22Rv1 (cell line): ENCODE data around the gene SYNPO2.

Experiments used
- H3K27ac ChIP-seq: fragments of 450-650 bp; 2 replicates; pipeline ENCODE4 v1.5.1; 2017
- ZFX ChIP-seq: fragments of 450-650 bp; IDR thresholded peaks from 2 replicates; pipeline ENCODE4 v1.6.1; 2017; ENCODE audit warnings: antibody characterized with exemption, borderline replicate concordance
- TF ChIP-seq, protein P1 (sequence below): fragments of 450-650 bp; IDR thresholded peaks from 2 replicates; pipeline ENCODE4 v1.5.1; 2017; ENCODE audit warnings: mild to moderate bottlenecking

Gene SYNPO2

DNA sequence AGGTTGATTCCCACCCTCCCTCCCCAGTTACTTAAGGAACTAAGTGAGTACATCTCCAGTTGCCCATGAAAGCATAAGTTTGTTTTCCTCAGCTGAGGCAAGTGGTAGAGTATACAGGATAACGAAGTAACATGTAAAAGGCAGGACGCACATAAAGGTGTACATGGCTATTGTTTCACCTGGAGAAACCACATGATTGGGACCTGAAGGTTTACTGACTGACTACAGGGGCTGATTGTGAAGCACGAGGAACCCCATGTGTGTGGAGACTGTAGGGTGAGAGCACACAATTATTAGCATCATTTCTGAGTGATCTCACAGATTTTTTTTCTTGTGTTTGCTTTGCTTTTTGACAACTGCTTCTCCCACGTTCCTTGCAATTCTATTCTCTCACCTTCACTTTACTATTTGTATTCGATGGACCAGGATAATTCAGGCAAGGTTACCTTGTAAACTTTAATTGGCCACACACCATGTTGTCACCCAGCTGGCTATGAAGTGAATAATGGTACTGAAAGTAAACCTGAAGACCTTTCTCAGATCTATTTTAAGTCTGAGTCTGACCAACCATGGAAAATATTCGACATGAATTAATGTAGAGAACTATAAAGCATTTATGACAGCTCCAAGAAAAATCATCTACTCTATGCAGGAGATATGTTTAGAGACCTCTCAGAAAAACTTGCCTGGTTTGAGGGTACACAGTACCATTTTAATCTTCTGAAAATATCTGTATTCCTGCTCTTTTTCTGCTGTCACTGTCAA lies 144.4 kb downstream of the SYNPO2 start:
- no peak overlapping the region for H3K27ac ChIP-seq
- TF ChIP-seq, protein P1, sequence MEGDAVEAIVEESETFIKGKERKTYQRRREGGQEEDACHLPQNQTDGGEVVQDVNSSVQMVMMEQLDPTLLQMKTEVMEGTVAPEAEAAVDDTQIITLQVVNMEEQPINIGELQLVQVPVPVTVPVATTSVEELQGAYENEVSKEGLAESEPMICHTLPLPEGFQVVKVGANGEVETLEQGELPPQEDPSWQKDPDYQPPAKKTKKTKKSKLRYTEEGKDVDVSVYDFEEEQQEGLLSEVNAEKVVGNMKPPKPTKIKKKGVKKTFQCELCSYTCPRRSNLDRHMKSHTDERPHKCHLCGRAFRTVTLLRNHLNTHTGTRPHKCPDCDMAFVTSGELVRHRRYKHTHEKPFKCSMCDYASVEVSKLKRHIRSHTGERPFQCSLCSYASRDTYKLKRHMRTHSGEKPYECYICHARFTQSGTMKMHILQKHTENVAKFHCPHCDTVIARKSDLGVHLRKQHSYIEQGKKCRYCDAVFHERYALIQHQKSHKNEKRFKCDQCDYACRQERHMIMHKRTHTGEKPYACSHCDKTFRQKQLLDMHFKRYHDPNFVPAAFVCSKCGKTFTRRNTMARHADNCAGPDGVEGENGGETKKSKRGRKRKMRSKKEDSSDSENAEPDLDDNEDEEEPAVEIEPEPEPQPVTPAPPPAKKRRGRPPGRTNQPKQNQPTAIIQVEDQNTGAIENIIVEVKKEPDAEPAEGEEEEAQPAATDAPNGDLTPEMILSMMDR: no peak
- no peak for TF ChIP-seq ZFX

DNA sequence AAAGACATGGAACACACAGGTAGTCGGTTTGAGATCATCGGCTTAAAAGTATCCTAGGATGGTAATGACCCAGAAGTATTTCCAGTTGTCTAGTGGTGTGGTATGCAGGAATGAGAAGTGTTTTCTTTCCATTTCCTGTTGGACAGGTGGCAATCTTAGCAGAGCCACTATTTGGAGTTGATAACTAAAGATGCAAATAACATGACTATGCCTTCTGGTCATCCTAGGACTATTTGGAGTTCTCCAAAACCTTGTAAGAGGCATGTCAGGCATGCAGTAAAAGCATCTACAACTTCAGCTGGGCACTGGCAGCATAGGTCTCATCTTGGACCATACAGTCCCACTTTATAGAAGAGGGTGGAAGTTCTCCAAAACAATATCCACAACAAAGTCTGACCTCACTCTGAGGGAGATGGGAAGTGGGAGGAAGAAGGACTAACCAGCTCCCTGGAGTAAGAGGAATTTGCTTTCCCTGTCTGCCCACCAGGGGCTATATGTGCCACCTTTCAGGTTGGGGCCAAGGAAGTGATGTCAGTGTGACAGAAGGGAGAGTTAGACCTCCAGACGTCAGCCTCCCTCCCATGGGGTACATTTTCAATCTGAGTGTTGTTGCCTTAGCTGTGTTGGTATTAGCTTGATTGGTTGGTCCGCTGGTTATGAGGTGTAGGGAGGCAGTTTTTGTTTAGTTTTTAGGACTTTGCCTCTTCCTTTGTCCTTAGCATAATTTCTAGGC lies 145.8 kb downstream of the SYNPO2 start:
- H3K27ac ChIP-seq: no peak overlapping the region
- TF ChIP-seq ZFX: no peak

DNA sequence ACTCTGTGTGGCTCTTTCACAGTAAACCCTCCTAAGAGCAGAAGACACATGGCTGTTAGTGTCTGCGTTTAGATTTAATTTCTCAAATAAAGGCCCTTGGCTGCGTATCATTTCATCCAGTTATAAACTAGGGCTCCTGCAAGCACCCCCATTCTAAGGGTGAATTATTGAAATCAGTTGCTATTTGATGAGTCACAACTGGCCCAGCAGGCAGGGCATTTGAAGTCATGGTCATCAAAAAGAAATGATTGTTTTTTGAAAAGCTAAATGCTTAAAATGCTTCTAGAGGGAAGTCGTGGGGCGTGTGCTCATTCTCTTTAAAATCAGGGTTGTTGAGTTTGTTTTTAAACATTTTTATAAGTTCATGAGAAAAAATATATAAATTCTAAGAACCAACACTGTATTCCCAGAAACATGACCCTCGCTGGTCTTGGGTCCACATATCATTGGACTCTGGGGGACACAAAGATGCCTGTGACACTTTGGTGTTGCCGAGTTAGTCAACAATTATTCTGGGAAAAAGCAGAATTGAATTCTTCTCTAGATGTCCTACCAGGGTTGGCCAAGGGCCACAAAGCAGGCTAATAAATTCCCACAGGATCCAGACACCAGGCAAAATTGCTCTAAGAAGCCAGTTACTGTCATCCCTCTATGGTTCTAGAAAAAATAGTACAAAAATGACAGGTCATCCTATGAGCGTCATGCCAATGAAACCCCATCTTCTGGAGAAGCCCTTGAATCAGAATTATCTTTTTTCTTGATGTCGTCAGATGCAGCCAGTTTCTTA lies 147.5 kb downstream of the SYNPO2 start:
- H3K27ac ChIP-seq: no peak overlapping the region
- no peak for TF ChIP-seq ZFX
- TF ChIP-seq, protein P1: no peak

DNA sequence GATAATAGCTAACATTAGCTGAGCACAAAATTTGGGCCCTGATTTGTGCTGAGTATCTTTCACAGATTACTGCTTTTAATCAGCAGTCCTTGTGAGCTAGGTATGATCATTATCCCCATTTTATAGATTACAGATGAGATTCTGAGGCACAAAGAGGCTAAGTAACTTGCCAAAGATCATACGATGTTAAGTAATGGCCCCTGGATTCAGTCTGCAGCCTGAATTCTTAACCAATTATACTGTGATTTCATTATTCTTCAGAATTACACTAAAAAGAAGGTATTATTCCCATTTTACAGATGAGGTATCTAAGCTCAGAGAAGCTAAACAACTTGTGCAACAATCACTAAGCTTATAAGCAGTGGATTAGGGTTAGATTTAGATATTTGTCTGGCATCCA lies 149.1 kb downstream of the SYNPO2 start:
- H3K27ac ChIP-seq: no peak overlapping the region
- TF ChIP-seq ZFX: no peak
- TF ChIP-seq, protein P1: no peak

DNA sequence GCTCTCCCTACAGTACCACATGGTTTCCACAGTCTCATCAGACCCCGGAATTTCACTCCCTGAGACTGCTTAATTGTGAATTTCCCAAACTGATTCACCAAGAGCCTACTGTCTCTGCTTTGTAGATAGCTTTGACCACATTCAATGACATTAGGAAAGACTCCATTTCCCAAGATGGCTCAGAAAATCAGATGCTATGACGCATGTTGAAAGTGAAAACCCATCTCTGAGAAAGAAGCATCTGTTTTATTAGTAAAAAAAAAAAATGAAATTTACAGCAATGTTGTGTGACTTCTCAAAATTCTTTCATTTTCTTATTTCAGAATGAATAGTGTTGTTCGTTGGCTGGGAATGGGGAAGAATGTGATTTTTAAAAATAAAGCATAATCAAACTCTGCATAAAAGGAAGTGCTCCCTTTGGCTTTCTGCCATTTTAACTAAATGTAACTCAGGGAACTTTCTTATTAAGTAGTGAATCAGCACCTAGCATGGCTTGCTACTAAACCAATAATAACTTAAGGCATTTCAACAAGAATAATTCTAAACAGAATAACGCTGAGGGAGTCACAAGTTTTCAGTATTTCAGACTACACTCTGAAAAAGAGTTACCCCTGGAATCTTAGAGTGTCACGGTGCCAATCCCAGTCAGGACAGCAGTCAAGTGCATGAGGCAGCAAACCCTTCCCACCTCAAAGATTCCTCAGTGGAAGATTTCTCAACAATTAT lies 149.6 kb downstream of the SYNPO2 start:
- no peak overlapping the region for H3K27ac ChIP-seq

DNA sequence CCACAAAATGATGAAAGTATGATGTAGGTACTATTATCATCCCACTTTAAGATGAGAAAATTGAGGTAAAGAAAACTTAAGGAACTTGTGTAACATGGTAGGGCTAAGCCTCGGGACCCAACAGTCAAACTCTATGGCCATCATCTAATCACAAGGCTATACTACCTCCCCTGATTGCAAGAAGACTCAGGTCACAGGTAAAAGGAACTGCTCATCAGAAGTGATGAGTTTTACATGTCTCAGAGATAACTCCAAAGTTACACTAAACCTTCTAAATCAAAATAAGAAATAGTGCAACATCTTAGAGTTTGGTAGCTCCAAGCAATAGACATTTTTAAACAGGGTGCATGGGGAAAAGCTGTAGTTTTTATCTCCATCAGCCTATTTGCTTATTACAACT lies 150.5 kb downstream of the SYNPO2 start:
- H3K27ac ChIP-seq: no peak overlapping the region
- TF ChIP-seq ZFX: no peak

More for the DNA sequence above, 149.6 kb downstream of the SYNPO2 start:
- TF ChIP-seq, protein P1: no peak
- no peak for TF ChIP-seq ZFX

DNA sequence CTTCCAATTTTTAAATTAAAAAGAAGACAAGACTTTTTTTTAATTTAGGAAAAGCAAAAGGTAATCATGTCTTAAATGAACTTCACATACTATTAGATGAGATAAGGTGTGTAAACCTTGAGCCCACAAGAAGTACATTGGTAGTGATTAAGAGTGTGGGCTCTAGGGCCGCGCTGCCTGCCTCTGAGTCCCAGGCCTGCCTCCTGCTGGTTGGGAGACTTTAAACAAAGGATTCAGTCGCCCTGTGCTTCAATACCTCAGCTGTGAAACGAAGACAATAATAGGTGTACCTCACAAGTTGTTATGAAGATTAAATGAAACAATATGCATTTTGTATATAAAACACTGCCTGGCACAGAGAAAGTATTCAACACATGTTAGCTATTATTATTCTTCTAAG lies 151.1 kb downstream of the SYNPO2 start:
- TF ChIP-seq, protein P1: 0 out of 2 replicates have a peak, but pooled peaks have one; percentile 13
- TF ChIP-seq ZFX: no peak
- H3K27ac ChIP-seq: no peak overlapping the region
